ENCODE data around the gene AZI2.

The AZI2 gene

DNA sequence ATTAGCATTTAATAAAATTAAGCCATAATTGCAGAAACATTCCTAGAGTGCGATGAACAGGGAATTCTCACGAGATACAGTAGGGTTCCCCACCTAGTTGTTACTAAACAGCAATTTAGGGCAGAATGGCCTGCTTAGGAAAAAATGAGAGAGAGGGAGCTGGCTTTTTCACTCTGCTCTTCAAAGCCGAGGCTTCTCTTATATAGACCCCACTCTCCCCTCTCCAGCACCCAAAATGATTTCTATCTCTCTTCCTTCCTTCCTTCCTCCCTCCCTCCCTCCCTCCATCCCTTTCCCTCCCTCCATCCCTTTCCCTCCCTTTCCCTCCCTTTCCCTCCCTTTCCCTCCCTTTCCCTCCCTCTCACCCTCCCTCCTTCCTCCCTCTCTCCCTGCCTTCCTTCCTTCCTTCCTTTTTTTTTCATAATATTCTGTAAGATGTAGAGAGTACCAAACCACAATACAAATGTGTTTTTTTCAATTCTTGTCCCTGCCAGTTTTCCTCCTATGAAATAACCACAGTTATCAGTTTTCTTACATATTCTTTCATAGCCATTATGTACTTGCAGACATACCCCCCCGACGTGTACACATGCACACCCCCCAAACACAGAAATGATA is 48.2 kb downstream of the AZI2 start:
- FAIRE-seq (no peak), DNase-seq (ENCODE audit: insufficient read length) (no peak)
- TF ChIP-seq TAF1 (IDR thresholded peaks at IDR 0.05; ENCODE audit: borderline replicate concordance, low read depth, low read length): no peak
- no peak for TF ChIP-seq POLR2A (IDR thresholded peaks at IDR 0.05; ENCODE audit: low read depth, low read length)
- no peak for TF ChIP-seq POLR2AphosphoS5 (IDR thresholded peaks at IDR 0.05; ENCODE audit: low read depth, low read length)

GRCh38 chr3:28299705-28300104 is 48.9 kb downstream of the AZI2 start:
- TF ChIP-seq POLR2AphosphoS5 (IDR thresholded peaks at IDR 0.05; ENCODE audit: low read depth, low read length) (no peak), POLR2A (IDR thresholded peaks at IDR 0.05; ENCODE audit: low read depth, low read length) (no peak), TAF1 (IDR thresholded peaks at IDR 0.05; ENCODE audit: borderline replicate concordance, low read depth, low read length) (no peak)
- no peak for DNase-seq (ENCODE audit: insufficient read length)
- FAIRE-seq: no peak

GRCh38 chr3:28295898-28296490 is 52.6 kb downstream of the AZI2 start:
- DNase-seq (ENCODE audit: insufficient read length): no peak
- no peak for TF ChIP-seq POLR2AphosphoS5 (IDR thresholded peaks at IDR 0.05; ENCODE audit: low read depth, low read length)
- FAIRE-seq: no peak

DNA sequence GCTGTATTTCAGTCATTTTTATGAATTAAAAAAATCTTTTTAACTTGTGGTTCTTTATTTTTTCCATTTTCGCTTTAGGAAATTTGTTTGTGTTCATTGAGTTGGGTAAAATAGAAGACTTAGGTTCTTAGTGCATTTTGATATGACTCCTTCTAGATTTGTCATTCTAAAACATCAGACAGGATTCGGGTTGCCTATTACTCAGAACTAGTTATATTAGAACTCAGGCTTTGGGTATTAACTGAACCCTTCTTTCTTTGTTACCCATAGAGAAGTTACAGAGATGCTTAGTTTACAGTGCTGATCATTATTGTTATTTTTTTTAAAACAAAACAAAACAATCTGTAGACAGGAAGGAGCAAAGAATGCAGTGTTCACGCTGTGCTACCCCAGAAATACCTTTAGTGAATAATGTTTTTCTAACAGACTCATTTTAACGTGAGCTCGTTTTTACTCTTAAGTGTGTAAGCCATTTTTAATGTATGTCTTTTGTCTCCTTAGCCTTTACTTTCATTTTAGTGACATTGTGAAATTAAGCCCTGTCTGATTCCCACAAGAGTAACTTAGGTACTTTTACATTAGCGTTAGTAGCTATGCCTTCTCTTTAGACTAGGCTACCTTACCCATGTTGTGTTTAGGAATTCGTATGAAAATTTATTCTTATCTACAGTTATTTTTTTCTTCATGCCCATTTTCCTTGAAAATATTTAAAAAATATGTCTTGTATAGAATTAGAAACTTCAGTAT is 53.8 kb downstream of the AZI2 start:
- FAIRE-seq (no peak), DNase-seq (ENCODE audit: insufficient read length) (no peak)
- TF ChIP-seq POLR2A (IDR thresholded peaks at IDR 0.05; ENCODE audit: low read depth, low read length) (no peak), TAF1 (IDR thresholded peaks at IDR 0.05; ENCODE audit: borderline replicate concordance, low read depth, low read length) (no peak), POLR2AphosphoS5 (IDR thresholded peaks at IDR 0.05; ENCODE audit: low read depth, low read length) (no peak)

DNA sequence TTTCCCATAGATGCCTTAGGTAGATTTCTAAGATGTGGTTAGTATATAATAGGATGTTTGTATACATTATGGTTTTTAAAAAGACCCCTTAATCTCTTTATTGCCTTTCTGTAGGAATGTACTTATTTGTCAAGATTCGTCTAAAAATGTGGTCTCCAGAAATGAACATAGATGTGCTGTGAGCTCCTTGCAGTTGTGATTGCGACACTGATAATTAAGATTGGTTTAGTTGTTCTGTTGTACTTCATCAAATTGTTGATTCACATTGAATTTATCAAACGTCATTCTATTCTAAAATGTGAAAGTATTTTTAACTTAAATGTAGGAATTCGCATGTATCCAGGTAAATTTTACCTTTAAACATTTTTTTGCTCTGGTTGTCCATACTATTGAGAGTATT is 56.0 kb downstream of the AZI2 start:
- FAIRE-seq (no peak), DNase-seq (ENCODE audit: insufficient read length) (no peak)
- no peak for TF ChIP-seq TAF1 (IDR thresholded peaks at IDR 0.05; ENCODE audit: borderline replicate concordance, low read depth, low read length)

DNA sequence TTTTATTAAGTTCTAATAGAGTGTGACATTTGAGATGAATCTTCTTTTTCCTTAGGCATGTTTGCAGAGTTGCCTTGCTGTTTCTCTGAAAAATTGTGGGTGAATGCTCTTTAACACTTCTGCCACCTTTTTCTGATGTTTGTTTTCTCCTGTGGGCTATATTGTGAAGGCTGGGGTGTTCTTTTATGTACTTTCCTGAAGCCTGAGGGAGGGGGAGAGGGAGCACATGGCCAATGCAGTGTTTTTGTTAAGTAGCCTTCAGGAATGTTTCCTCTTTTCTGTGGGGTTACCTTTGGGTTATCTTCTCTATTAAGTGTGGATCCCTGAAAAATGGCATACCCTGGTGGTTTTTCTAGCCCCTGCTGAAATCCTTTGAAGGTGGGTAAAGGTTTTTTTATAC is 57.0 kb downstream of the AZI2 start:
- FAIRE-seq: peak; percentile 51
- TF ChIP-seq POLR2A (IDR thresholded peaks at IDR 0.05; ENCODE audit: low read depth, low read length) (no peak), TAF1 (IDR thresholded peaks at IDR 0.05; ENCODE audit: borderline replicate concordance, low read depth, low read length) (no peak), POLR2AphosphoS5 (IDR thresholded peaks at IDR 0.05; ENCODE audit: low read depth, low read length) (no peak)
- no peak for DNase-seq (ENCODE audit: insufficient read length)

DNA sequence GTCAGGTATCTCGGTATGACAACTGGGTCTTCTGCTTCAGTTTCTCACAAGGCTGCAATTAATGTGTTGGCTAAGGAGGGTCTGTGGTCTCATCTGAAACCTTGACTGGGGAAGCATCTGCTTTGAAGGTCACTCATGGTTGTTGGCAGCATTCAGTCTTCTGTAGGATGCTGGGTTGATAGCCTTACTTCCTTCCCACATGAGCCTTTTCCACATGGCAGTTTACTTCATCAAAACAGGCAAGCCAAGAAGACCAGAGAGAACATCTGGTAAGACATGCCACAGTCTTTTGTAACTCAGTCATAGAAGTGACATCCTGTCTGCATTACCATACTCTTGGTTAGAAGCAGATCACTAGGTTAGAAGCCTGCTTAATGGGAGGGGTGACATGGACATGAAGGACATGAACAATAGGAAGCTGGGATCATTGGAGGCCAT is 57.7 kb downstream of the AZI2 start:
- FAIRE-seq (no peak), DNase-seq (ENCODE audit: insufficient read length) (no peak)
- no peak for TF ChIP-seq TAF1 (IDR thresholded peaks at IDR 0.05; ENCODE audit: borderline replicate concordance, low read depth, low read length)
- no peak for TF ChIP-seq POLR2A (IDR thresholded peaks at IDR 0.05; ENCODE audit: low read depth, low read length)
- TF ChIP-seq POLR2AphosphoS5 (IDR thresholded peaks at IDR 0.05; ENCODE audit: low read depth, low read length): no peak

- no peak for TF ChIP-seq POLR2A (IDR thresholded peaks at IDR 0.05; ENCODE audit: low read depth, low read length)
- TF ChIP-seq TAF1 (IDR thresholded peaks at IDR 0.05; ENCODE audit: borderline replicate concordance, low read depth, low read length): no peak
- no peak for TF ChIP-seq POLR2AphosphoS5 (IDR thresholded peaks at IDR 0.05; ENCODE audit: low read depth, low read length)
- FAIRE-seq (no peak), DNase-seq (ENCODE audit: insufficient read length) (no peak)
Observed at GRCh38 chr3:28287046-28287445, 61.6 kb downstream of the AZI2 start.

GRCh38 chr3:28286595-28286994 is 62.0 kb downstream of the AZI2 start:
- DNase-seq (ENCODE audit: insufficient read length) (no peak), FAIRE-seq (peak; percentile 84)
- no peak for TF ChIP-seq POLR2A (IDR thresholded peaks at IDR 0.05; ENCODE audit: low read depth, low read length)
- TF ChIP-seq TAF1 (IDR thresholded peaks at IDR 0.05; ENCODE audit: borderline replicate concordance, low read depth, low read length): no peak
- no peak for TF ChIP-seq POLR2AphosphoS5 (IDR thresholded peaks at IDR 0.05; ENCODE audit: low read depth, low read length)

- TF ChIP-seq POLR2A (IDR thresholded peaks at IDR 0.05; ENCODE audit: low read depth, low read length) (no peak), POLR2AphosphoS5 (IDR thresholded peaks at IDR 0.05; ENCODE audit: low read depth, low read length) (no peak), TAF1 (IDR thresholded peaks at IDR 0.05; ENCODE audit: borderline replicate concordance, low read depth, low read length) (no peak)
- FAIRE-seq (no peak), DNase-seq (ENCODE audit: insufficient read length) (no peak)
Observed at GRCh38 chr3:28280781-28281180, 67.8 kb downstream of the AZI2 start.

DNA sequence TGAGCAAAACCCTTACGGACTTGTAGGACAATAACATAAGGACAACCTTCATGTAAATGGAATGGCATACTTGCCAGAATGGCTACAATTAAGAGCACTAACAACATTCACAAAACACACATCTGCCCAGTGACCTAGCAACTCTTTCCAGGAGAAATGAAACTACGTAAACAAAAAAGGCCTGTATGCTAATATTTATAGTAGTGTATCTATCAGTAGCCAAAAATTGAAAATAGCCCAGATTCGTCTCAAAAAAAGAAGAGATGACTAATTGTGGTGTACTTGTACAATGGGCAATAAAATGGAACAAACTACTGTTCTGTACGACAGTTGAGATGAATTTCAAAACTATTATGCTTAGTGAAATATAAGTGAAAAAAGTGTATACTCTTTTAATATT is 68.9 kb downstream of the AZI2 start:
- no peak for TF ChIP-seq POLR2AphosphoS5 (IDR thresholded peaks at IDR 0.05; ENCODE audit: low read depth, low read length)
- no peak for FAIRE-seq
- no peak for DNase-seq (ENCODE audit: insufficient read length)

DNA sequence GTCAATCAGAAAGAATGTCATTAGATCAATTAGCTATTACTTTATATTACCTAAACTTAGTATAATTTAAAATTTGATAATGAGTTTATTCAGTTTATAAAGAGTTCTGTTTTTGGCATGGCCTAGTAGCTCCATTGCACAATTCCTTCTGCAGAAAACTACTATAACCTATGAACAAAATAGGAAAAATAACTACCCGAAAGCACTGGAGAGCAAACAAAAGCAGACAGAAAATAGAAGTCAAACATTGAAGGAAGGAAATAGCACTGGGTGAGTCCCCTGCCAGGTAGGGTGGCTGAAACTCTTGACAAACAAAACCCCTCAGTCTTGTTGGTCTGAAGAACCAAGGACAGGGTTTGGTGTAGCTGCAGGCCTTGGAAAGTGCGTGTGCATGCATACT is 69.7 kb downstream of the AZI2 start:
- FAIRE-seq (no peak), DNase-seq (ENCODE audit: insufficient read length) (no peak)

More for the DNA sequence above, 69.7 kb downstream of the AZI2 start:
- TF ChIP-seq TAF1 (IDR thresholded peaks at IDR 0.05; ENCODE audit: borderline replicate concordance, low read depth, low read length) (no peak), POLR2AphosphoS5 (IDR thresholded peaks at IDR 0.05; ENCODE audit: low read depth, low read length) (no peak), POLR2A (IDR thresholded peaks at IDR 0.05; ENCODE audit: low read depth, low read length) (no peak)
